NOMO-1 treated with DMSO at 0.1 percent for 48 hours (cell line): ENCODE results near the gene GPR39.
"Not testable (repeated sequence)": the region's sequence is repeated elsewhere in the genome, so short reads cannot be mapped to it uniquely, and the experiment has no call there.

Source experiments
- DNase-seq: peaks from one replicate; lab custom pipeline; 2025; ENCODE audit not compliant: unreplicated experiment; lab: John Stamatoyannopoulos, UW

The GPR39 gene

GRCh38 chr2:132416723-132417395 lies at the start of gene GPR39:
Gene GPR39 (plus strand): TSS chr2:132416805.
- no peak for DNase-seq

- DNase-seq, result no peak
These were observed 48.4 kb upstream of the GPR39 start for GRCh38 chr2:132368191-132368590.

DNA sequence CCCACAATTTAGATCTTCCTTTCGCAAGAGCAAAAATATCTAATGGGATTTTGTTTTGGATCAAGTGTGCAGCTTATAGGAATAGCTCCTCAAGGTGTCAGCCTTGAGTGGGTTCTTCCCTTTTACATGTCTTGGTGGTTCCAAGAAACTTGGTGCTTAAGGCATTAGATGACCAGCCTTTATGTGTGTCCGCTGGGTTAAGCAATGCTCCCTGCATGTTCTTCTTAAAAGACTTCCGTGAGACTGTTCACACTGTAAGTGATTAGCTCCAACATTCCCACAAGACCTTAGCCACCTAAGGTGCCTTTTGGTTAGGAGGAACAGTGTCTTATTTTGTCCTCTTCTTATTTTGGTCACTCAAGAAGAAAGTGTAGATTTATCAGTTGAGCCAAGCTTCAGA lies 44.3 kb upstream of the GPR39 start:
- DNase-seq, result peak; percentile 54

DNA sequence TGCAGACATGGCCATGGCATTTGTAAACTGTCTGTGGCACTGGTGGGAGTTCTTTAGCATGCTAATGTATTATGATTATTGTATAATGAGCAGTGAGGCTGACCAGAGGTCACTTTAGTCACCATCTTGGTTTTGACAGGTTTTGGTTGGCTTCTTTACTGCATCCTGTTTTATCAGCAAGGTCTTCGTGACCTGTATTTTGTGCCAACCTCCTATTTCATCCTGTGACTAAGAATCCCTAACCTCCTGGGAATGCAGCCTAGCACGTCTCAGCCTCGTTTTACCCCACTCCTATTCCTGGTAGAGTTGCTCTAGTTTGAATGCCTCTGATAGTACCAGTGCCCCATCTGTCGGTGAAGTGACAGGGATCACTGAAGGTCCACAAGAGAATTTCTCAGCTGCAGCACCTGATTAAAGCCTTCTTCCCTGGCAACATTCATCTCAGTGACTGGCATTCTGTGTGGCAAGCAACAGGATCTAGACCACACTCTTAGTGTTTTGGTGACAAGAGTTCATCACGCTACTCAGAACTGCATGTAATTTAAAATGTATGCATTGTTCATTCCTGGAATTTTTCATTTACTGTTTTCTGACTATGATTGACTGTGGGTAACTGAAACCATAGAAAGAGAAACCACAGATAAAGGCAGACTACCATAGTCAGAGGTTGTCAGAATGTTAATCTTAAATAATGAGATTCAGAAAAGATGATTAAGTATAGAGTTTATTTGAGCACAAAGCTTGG lies 43.0 kb upstream of the GPR39 start:
- no peak for DNase-seq

GRCh38 chr2:132374151-132374550 lies 42.5 kb upstream of the GPR39 start:
- no peak for DNase-seq

DNA sequence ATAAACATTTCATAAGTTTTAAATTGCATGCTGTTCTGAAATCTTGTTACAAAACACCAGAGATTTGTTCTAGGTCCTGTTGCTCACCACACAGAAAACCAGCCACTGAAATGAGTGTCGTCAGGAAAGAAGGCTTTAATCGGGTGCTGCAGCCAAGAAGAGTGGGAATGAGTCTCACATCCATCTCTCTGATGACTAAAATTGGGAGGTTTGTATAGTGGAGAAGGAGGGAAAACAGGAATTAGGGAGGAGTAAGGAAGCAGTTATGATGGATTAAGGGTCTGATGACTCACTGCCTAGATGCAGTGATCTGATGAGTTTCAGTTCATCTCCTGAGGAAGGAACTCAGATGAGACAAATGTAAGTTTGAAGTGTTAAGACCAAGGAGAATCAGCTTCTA lies 42.1 kb upstream of the GPR39 start:
- peak; percentile 4 for DNase-seq

DNA sequence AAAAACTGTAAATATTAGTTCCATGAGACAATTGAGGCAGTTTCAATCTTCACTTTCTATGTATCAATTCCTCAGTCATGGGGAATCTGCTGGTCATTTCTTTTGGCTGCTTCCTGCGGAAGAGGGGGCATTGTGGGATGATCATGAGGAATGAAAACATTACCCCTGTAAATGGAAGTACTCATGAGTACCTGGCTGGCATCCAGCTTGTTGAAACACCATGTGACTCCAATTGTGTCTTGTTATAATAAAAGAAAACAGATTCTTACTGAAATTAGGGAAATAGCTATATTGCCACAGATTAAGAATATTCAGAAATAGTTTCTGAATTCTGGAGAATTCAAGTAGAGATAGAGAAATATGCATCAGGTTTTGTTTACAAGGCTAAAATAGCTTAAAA lies 41.6 kb upstream of the GPR39 start:
- DNase-seq, result no peak

DNA sequence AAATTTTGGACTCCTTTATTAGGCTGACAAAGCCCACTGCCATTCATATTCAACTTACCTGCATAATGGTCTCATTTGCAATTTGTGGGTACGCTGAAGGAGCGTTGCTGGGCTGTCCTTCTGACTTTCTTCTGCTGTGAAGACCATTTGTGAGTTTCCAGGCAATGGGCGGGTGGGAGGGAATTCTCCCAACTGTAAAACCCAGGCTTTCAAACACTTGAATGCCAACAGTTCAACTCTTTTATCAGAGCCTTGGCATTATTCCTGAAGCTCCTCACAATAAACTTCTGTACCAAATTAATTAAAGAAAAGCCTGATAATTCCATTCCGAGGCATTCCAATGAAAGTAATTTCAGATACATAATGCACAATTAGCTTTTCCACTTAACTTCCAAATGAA lies 35.2 kb upstream of the GPR39 start:
- DNase-seq, result no peak

- DNase-seq, result peak; percentile 3
These were observed 32.6 kb upstream of the GPR39 start for GRCh38 chr2:132383956-132384355.

DNA sequence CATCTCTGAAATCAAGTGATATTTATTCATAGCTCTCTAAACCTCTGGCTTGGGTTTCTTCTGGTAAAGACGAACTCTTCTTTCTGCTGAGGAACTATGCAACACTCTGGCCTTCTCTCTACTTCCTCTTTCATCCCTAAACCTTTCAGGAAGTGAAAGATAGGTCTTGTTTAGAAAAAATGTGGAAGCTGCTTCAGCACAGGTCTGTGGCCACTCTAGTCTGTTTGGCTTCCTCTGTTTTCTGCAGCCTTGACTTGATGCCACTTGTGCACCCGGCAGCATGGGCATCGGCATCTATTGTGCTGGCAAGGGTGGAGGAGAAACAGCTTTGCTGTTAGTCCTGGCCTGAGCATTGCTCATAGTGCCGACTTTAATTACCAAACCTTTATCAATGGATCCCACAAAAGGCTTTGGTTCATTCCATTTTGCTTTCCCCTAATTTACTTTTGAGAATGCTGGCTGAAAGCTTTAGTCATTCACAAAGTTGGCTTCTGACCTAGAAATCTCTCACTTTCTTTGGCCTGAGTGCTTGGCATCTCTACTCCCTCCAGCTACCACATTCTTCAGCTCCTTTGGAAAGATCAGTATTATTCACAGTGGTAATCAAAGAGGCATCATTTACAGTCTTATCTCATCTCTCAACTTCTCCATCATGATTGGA lies 32.0 kb upstream of the GPR39 start:
- peak; percentile 98 for DNase-seq

- no peak for DNase-seq
These were observed 29.5 kb upstream of the GPR39 start for GRCh38 chr2:132387126-132387525.

- no peak for DNase-seq
These were observed 26.5 kb upstream of the GPR39 start for GRCh38 chr2:132390076-132390475.

- DNase-seq, result no peak
These were observed 25.2 kb upstream of the GPR39 start for GRCh38 chr2:132391378-132391777.

GRCh38 chr2:132392221-132392620 lies 24.4 kb upstream of the GPR39 start:
- DNase-seq, result no peak

GRCh38 chr2:132392879-132393278 lies 23.7 kb upstream of the GPR39 start:
- DNase-seq, result no peak

DNA sequence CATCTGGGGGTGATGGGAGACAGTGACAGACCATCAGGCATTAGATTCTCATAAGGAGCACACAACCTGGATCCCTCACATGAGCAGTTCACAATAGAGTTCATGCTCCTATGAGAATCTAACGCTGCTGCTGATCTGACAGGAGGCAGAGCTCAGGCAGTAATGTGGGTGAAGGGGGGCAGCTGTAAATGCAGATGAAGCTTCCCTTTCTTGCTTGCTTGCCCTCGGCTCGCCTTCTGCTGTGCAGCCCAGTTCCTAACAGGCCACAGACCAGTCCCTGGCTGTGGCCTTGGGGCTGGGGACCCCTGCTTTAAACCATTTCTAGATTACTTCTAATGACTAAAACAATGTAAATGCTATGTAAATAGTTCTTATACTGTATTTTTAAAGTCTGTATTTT lies 19.6 kb upstream of the GPR39 start:
- not testable (repeated sequence) for DNase-seq

GRCh38 chr2:132400169-132400900 lies 16.3 kb upstream of the GPR39 start:
- DNase-seq, result peak; percentile 94

GRCh38 chr2:132400901-132401240 lies 15.7 kb upstream of the GPR39 start:
- no peak for DNase-seq

DNA sequence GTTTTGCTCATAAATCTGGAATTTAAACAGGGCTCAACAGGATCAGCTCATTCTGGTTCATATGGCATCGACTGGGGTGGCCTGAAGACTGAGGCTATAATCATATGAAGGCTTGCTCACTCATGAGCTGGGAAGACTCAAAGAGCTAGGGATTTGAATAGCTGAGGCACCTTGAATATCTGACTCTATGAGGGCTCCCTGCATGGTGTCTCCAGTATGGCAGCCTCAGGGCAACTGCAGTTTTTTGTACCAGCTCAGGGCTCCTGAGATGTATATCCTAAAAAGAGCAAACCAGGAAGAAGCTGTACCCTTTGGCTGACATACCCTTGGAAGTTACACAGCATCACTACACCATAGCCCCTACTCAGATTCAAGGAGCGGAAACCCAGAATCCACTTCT lies 15.3 kb upstream of the GPR39 start:
- DNase-seq, result no peak

DNA sequence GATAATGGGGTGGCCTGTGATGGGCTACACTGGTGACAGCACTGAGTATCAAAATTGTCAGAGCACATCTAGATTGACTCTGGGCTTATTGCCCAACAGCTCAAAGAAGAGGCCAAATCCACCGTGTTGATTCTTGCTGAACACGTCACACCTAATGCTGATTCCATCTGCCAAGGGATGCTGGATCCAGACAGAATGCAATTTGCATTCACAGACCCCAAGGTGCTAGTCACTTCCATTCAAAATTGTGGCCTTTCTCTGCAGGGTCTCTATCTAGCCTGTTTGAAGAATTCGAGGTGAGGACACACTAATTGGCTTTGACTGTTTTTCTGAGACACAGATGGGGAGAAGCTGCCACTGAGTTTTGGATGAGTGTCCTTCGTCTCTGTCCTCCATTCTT lies 13.5 kb upstream of the GPR39 start:
- no peak for DNase-seq

DNA sequence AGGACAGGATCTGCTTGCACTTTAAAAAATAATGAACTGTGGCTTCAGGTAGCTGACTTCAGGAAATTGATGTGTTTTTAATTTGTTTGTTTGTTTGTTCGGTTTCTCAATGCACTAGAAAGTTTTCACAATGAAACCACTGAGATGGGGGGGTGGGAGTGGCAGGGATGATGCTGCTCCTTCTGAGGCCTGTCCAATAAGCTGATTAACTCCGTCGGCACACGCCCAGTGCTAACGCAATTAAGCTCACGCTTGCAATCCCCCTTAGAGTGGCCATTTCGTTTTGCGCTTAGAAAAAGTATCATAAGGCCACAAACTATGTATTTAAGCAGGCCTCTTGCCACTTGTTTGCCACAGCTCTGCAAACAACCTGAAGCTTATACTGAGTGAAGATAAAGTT lies 12.5 kb upstream of the GPR39 start:
- DNase-seq, result no peak

DNA sequence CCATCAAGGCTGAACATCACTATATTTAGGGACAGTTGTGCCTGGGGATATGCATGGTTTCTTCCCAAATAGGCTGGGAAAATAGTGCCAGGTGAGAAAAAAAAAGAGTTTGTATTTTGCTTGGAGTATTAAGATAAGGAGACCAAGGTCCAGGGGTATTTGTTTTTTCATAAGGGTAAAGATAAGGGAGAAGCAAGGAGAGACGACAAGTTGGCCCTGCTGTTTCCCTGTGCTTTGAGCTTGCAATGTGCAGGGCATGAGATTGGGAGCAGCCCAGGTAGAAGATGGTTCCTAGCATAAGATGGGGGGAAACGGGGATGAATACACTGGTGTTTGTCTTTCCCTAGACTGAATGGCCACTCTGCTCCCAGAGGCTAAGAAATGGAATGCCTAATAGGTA lies 8.8 kb upstream of the GPR39 start:
- DNase-seq, result no peak
